HCT116 (cell line): ENCODE measurements around the gene SPSB3. TPM values are rescaled to one million over a fixed set of nuclear protein-coding genes. Genes with fewer than 3 reads are reported as not detected.

ENCODE experiments used
- ATAC-seq: fragments of 200-7000 bp; cut with Tn5 transposase; 2 replicates; pipeline ENCODE4 v1.9.1; 2020; ENCODE audit warnings: mild to moderate bottlenecking, moderate library complexity
- BruUV-seq: library from RNA; stranded (reverse); fragments of 400-500 nt; replicated peaks from 2 replicates; lab custom pipeline; 2021; lab: Mats Ljungman, UMichigan
- CTCF ChIA-PET: fragments of 300-600 bp; sonication (Branson Sonifier 250); formaldehyde crosslinking; loops from one replicate; lab custom pipeline; 2021; ENCODE audit warnings: antibody characterized with exemption; lab: Charles Lee
- POLR2A ChIA-PET: fragments of 300-600, 350-600 bp; sonication (Branson Sonifier 250); formaldehyde crosslinking; loops from one replicate; lab custom pipeline; 2021; ENCODE audit warnings: antibody characterized with exemption; lab: Charles Lee
- RAD21 ChIA-PET, 2 experiments: fragments of 300-600 bp; sonication (Branson Sonifier 250); formaldehyde crosslinking; loops; one replicate each; lab custom pipeline; 2023; ENCODE audit warnings: low total read pairs in 2 of 2; ENCODE audit not compliant: uncharacterized antibody in 2 of 2, unreplicated experiment in 2 of 2, low non-redundant PET in 1 of 2; lab: Charles Lee
- DNase-seq: peaks from one replicate; pipeline ENCODE4 v3.0.0-alpha.2; 2010; ENCODE audit warnings: low read depth, low spot score
- H2AFZ ChIP-seq: fragments of 200-600 bp; shearing (Covaris generic), sonication (generic); 2 replicates; pipeline ENCODE4 v1.6.1; 2017; ENCODE audit warnings: low read depth, mixed run types, mixed read lengths, antibody characterized with exemption, low read length; ENCODE audit not compliant: poor library complexity, severe bottlenecking
- H3K27ac ChIP-seq: 2 replicates; pipeline ENCODE4 v1.5.1; 2012; ENCODE audit warnings: low read depth, low read length
- H3K27me3 ChIP-seq: fragments of 200-600 bp; sonication (generic); 2 replicates; pipeline ENCODE4 v1.6.1; 2016; ENCODE audit warnings: mixed run types, low read length, mixed read lengths; ENCODE audit not compliant: insufficient read depth
- H3K36me3 ChIP-seq, 2 experiments: fragments of 200-500 bp in 1 of 2; fragments of 200-600 bp in 1 of 2; sonication (Bioruptor generic) in 1 of 2; sonication (generic) in 1 of 2; 2 replicates each; pipeline versions ENCODE4 v1.5.1 to v1.6.1; 2014 to 2016; ENCODE audit warnings: low read length in 2 of 2, inconsistent platforms in 1 of 2, mixed read lengths in 1 of 2, mixed run types in 1 of 2; ENCODE audit not compliant: insufficient read depth in 2 of 2, control insufficient read depth in 1 of 2
- H3K4me1 ChIP-seq, 2 experiments: fragments of 200-600 bp in 1 of 2; sonication (generic) in 1 of 2; 2 replicates each; pipeline versions ENCODE4 v1.5.1 to v1.6.1; 2012 to 2017; ENCODE audit warnings: low read length in 2 of 2, inconsistent platforms in 1 of 2, mild to moderate bottlenecking in 1 of 2, mixed read lengths in 1 of 2, mixed run types in 1 of 2, moderate library complexity in 1 of 2; ENCODE audit not compliant: insufficient read depth in 2 of 2, control insufficient read depth in 1 of 2
- H3K4me2 ChIP-seq: fragments of 200-600 bp; sonication (generic); 2 replicates; pipeline ENCODE4 v1.6.1; 2017; ENCODE audit warnings: mixed run types, low read length, mixed read lengths
- H3K4me3 ChIP-seq, 2 experiments: fragments of 200-600 bp in 1 of 2; sonication (generic) in 1 of 2; replicated peaks in 1 of 2; 2 replicates each; pipeline ENCODE4 v1.5.1; 2011 to 2016; ENCODE audit warnings: low read length in 2 of 2, control low read depth in 1 of 2, low read depth in 1 of 2, mild to moderate bottlenecking in 1 of 2, mixed read lengths in 1 of 2, mixed run types in 1 of 2
- H3K79me2 ChIP-seq: fragments of 200-600 bp; sonication (generic); 2 replicates; pipeline ENCODE4 v1.6.1; 2017; ENCODE audit warnings: mild to moderate bottlenecking, mixed run types, low read length, moderate library complexity, mixed read lengths; ENCODE audit not compliant: insufficient read depth
- H3K9ac ChIP-seq: fragments of 200-600 bp; sonication (generic); 2 replicates; pipeline ENCODE4 v1.6.1; 2016; ENCODE audit warnings: low read length, mixed read lengths
- H3K9me2 ChIP-seq: fragments of 200-600 bp; sonication (generic), shearing (Covaris generic); 2 replicates; pipeline ENCODE4 v1.6.1; 2017; ENCODE audit warnings: mixed run types, mild to moderate bottlenecking, moderate library complexity; ENCODE audit not compliant: insufficient read depth
- H3K9me3 ChIP-seq, 2 experiments: fragments of 200-500 bp in 1 of 2; fragments of 200-600 bp in 1 of 2; sonication (Bioruptor generic) in 1 of 2; sonication (generic) in 1 of 2; 2 replicates each; pipeline ENCODE4 v1.6.1; 2014 to 2017; ENCODE audit warnings: low read length in 2 of 2, mixed read lengths in 2 of 2, inconsistent platforms in 1 of 2, low read depth in 1 of 2, mild to moderate bottlenecking in 1 of 2, mixed run types in 1 of 2, moderate library complexity in 1 of 2; ENCODE audit not compliant: control insufficient read depth in 1 of 2, insufficient read depth in 1 of 2
- H4K20me1 ChIP-seq: fragments of 200-600 bp; sonication (generic), shearing (Covaris generic); 2 replicates; pipeline ENCODE4 v1.6.1; 2017; ENCODE audit warnings: mixed run types, mild to moderate bottlenecking, moderate library complexity; ENCODE audit not compliant: insufficient read depth
- CEBPB ChIP-seq: IDR thresholded peaks from 2 replicates; pipeline ENCODE4 v1.6.1; 2012; ENCODE audit warnings: low read depth
- CTCF ChIP-seq, 3 experiments: fragments of 200-600 bp in 1 of 3; sonication (generic) in 1 of 3; IDR thresholded peaks in 2 of 3; conservative IDR thresholded peaks in 1 of 3; 2 replicates each; pipeline ENCODE4 v1.5.1; 2012 to 2017; ENCODE audit warnings: low read depth in 2 of 3, low read length in 2 of 3, antibody characterized with exemption in 1 of 3, borderline replicate concordance in 1 of 3, control low read depth in 1 of 3, mild to moderate bottlenecking in 1 of 3, mixed read lengths in 1 of 3, mixed run types in 1 of 3, moderate library complexity in 1 of 3; ENCODE audit not compliant: insufficient read depth in 1 of 3
- ELF1 ChIP-seq: IDR thresholded peaks from 2 replicates; pipeline ENCODE4 v1.6.1; 2012; ENCODE audit warnings: low read depth, borderline replicate concordance
- FOSL1 ChIP-seq: IDR thresholded peaks from 2 replicates; pipeline ENCODE4 v1.6.1; 2012; ENCODE audit warnings: low read depth
- JUND ChIP-seq: IDR thresholded peaks from 2 replicates; pipeline ENCODE4 v1.6.1; 2012
- MAX ChIP-seq: IDR thresholded peaks from 2 replicates; pipeline ENCODE4 v1.6.1; 2012
- POLR2A ChIP-seq: IDR thresholded peaks from 2 replicates; pipeline ENCODE4 v1.7.0; 2011; ENCODE audit warnings: borderline replicate concordance; ENCODE audit not compliant: insufficient read depth, insufficient read length; ENCODE audit errors: extremely low read depth
- REST ChIP-seq: IDR thresholded peaks from 2 replicates; pipeline ENCODE4 v1.6.1; 2012; ENCODE audit warnings: low read depth
- SIN3A ChIP-seq: IDR thresholded peaks from 2 replicates; pipeline ENCODE4 v1.6.1; 2012; ENCODE audit warnings: low read depth
- SRF ChIP-seq: IDR thresholded peaks from 2 replicates; pipeline ENCODE4 v1.6.1; 2012; ENCODE audit warnings: low read depth
- ZBTB33 ChIP-seq: IDR thresholded peaks from 2 replicates; pipeline ENCODE4 v1.6.1; 2011; ENCODE audit warnings: mild to moderate bottlenecking, low read length, moderate library complexity; ENCODE audit not compliant: insufficient replicate concordance; ENCODE audit errors: extremely low read depth
- ZFX ChIP-seq: fragments of 450-650 bp; IDR thresholded peaks from 2 replicates; pipeline ENCODE4 v1.6.1; 2017
- ZNF274 ChIP-seq: fragments of 200-500 bp; sonication (Bioruptor generic); IDR thresholded peaks from 2 replicates; pipeline ENCODE4 v1.6.1; 2014; ENCODE audit warnings: mild to moderate bottlenecking, low read depth, low read length, inconsistent platforms
- intact Hi-C: fragments of 100-400 bp; cut with micrococcal nuclease; formaldehyde crosslinking; loops from 2 replicates; pipeline ENCODE4 v1.10.0; 2022
- total RNA-seq: library from RNA; stranded (reverse); gene quantifications from one replicate; pipeline ENCODE4 v1.2.1, GENCODE V29; 2021; ENCODE audit not compliant: unreplicated experiment

Gene SPSB3
- total RNA-seq, 1 experiment from 2014 or later: 31.6 TPM

GRCh38 chr16:1741553-1742165 is 40.7 kb downstream of the SPSB3 start:
- CTCF ChIA-PET: no interaction called here

More at GRCh38 chr16:1741553-1742165, 40.7 kb downstream of the SPSB3 start:
- intact Hi-C loops: no loop called here
- ChIA-PET RAD21 (interaction anchor here in 1 of 2 experiments (0.6 kb wide), 1 partner anchor 445 kb away, joined by 4 read pairs; no protein-coding TSS in a partner anchor), POLR2A (no interaction called here)
- Histone ChIP-seq H3K4me3 (no peak overlapping the region), H3K36me3 (no peaks in the 10 kb centered on the region), H4K20me1 (no peaks in the 10 kb centered on the region), H3K4me2 (no peak overlapping the region), H3K27me3 (no peaks in the 10 kb centered on the region), H3K4me1 (no peaks in the 10 kb centered on the region), H2AFZ (no peak overlapping the region), H3K9me3 (peaks cover 0 to 4% of the 10 kb centered on the region in 2 experiments; a peak in 2 of 4 replicates), H3K27ac (no peak overlapping the region), H3K9me2 (no peaks in the 10 kb centered on the region), H3K79me2 (no peaks in the 10 kb centered on the region), H3K9ac (no peak overlapping the region)
- DNase-seq (no peak), ATAC-seq (no peak)
- TF ChIP-seq SIN3A: no peak
- no peak for TF ChIP-seq POLR2A
- TF ChIP-seq CEBPB: no peak
- TF ChIP-seq SRF: no peak
- TF ChIP-seq MAX: no peak
- TF ChIP-seq ZNF274: no peak
- TF ChIP-seq CTCF (IDR thresholded peaks at IDR 0.05 in 2 of 3, conservative IDR thresholded peaks at IDR 0.05 in 1 of 3; ENCODE audit: borderline replicate concordance in 1 of 3, insufficient read depth in 1 of 3, low read depth in 2 of 3, low read length in 2 of 3): no peak
- TF ChIP-seq JUND: no peak
- no peak for TF ChIP-seq ZFX
- TF ChIP-seq ZBTB33: no peak
- TF ChIP-seq REST: no peak
- no peak for TF ChIP-seq FOSL1
- TF ChIP-seq ELF1: no peak
- no TSS peak for BruUV-seq
